ENCODE data around the gene NFKBIE. TPM values are rescaled to one million over a fixed set of nuclear protein-coding genes. Genes with fewer than 3 reads are reported as not detected.

The NFKBIE gene
- total and polyA plus RNA-seq, 4 donors: 3.7 to 4.9 (median 4.7) TPM

GRCh38 chr6:44263354-44264100 is 1.8 kb downstream of the NFKBIE start:
- Histone ChIP-seq H3K9ac (ENCODE audit: low read depth in 1 of 2, low read length in 2 of 2) (peak overlapping the region in 1 of 2 donors; percentile 89), H3K9me3 (ENCODE audit: control insufficient read depth in 4 of 4, low read length in 3 of 4) (no peaks in the 10 kb centered on the region), H3K36me3 (ENCODE audit: control insufficient read depth in 4 of 4, insufficient read depth in 3 of 4, low read depth in 1 of 4, low read length in 3 of 4) (peaks cover 0 to 10% (median 7%) of the 10 kb centered on the region in 4 donors), H3K27me3 (ENCODE audit: control insufficient read depth in 4 of 4, insufficient read depth in 4 of 4, low read length in 3 of 4) (no peaks in the 10 kb centered on the region), H3K4me3 (ENCODE audit: low read depth in 1 of 3, low read length in 3 of 3) (peak overlapping the region; percentile 68 to 92 (median 78)), H3K27ac (ENCODE audit: low read depth in 1 of 2, low read length in 2 of 2) (peak overlapping the region; percentile 26 to 86), H3K4me1 (ENCODE audit: control insufficient read depth in 4 of 4, insufficient read depth in 4 of 4, low read length in 3 of 4) (peaks cover 14 to 33% (median 25%) of the 10 kb centered on the region in 4 donors)
- WGBS: 34% methylated on average over 9 of the region's 9 CpGs
- no peak for DNase-seq (ENCODE audit: low spot score)
- peak; percentile 34 for TF ChIP-seq SP1 (IDR thresholded peaks at IDR 0.05)
- peak in 1 of 2 donors; percentile 7 for TF ChIP-seq RXRA (IDR thresholded peaks at IDR 0.05)
- TF ChIP-seq MAX (IDR thresholded peaks at IDR 0.05): no peak

- no peak for DNase-seq (ENCODE audit: low spot score)
- H3K4me1 ChIP-seq (ENCODE audit: control insufficient read depth in 4 of 4, insufficient read depth in 4 of 4, low read length in 3 of 4): peaks cover 15 to 36% (median 29%) of the 10 kb centered on the region in 4 donors
- TF ChIP-seq FOXA1 (IDR thresholded peaks at IDR 0.05): no peak
- no peak for TF ChIP-seq ATF3 (IDR thresholded peaks at IDR 0.05)
- TF ChIP-seq TAF1 (conservative IDR thresholded peaks at IDR 0.05): no peak
- no peak for TF ChIP-seq EGR1 (IDR thresholded peaks at IDR 0.05; ENCODE audit: low read depth in 2 of 2)
- TF ChIP-seq GABPA (IDR thresholded peaks at IDR 0.05 in 1 of 2, conservative IDR thresholded peaks at IDR 0.05 in 1 of 2): no peak
- no peak for TF ChIP-seq MAX (IDR thresholded peaks at IDR 0.05)
- H3K4me3 ChIP-seq (ENCODE audit: low read depth in 1 of 3, low read length in 3 of 3): peak overlapping the region in 1 of 3 donors; percentile 32
- H3K27ac ChIP-seq (ENCODE audit: low read depth in 1 of 2, low read length in 2 of 2): peak overlapping the region; percentile 26 to 36
- no peaks in the 10 kb centered on the region for H3K27me3 ChIP-seq (ENCODE audit: control insufficient read depth in 4 of 4, insufficient read depth in 4 of 4, low read length in 3 of 4)
- peak overlapping the region in 1 of 2 donors; percentile 89 for H3K9ac ChIP-seq (ENCODE audit: low read depth in 1 of 2, low read length in 2 of 2)
- peaks cover 0 to 10% (median 8%) of the 10 kb centered on the region in 4 donors for H3K36me3 ChIP-seq (ENCODE audit: control insufficient read depth in 4 of 4, insufficient read depth in 3 of 4, low read depth in 1 of 4, low read length in 3 of 4)
- 71% methylated on average over 7 of the region's 7 CpGs for WGBS
- no peaks in the 10 kb centered on the region for H3K9me3 ChIP-seq (ENCODE audit: control insufficient read depth in 4 of 4, low read length in 3 of 4)
Measured at GRCh38 chr6:44262467-44263353, 2.6 kb downstream of the NFKBIE start.

- Histone ChIP-seq H3K4me1 (ENCODE audit: control insufficient read depth in 4 of 4, insufficient read depth in 4 of 4, low read length in 3 of 4) (peaks cover 16 to 41% (median 33%) of the 10 kb centered on the region in 4 donors), H3K9me3 (ENCODE audit: control insufficient read depth in 4 of 4, low read length in 3 of 4) (no peaks in the 10 kb centered on the region), H3K4me3 (ENCODE audit: low read depth in 1 of 3, low read length in 3 of 3) (no peak overlapping the region), H3K27ac (ENCODE audit: low read depth in 1 of 2, low read length in 2 of 2) (no peak overlapping the region), H3K9ac (ENCODE audit: low read depth in 1 of 2, low read length in 2 of 2) (no peak overlapping the region), H3K36me3 (ENCODE audit: control insufficient read depth in 4 of 4, insufficient read depth in 3 of 4, low read depth in 1 of 4, low read length in 3 of 4) (peaks cover 0 to 10% (median 8%) of the 10 kb centered on the region in 4 donors), H3K27me3 (ENCODE audit: control insufficient read depth in 4 of 4, insufficient read depth in 4 of 4, low read length in 3 of 4) (no peaks in the 10 kb centered on the region)
- DNase-seq (ENCODE audit: low spot score): no peak
- 97% methylated on average over 8 of the region's 8 CpGs for WGBS
- no peak for TF ChIP-seq TAF1 (conservative IDR thresholded peaks at IDR 0.05)
- no peak for TF ChIP-seq RAD21 (IDR thresholded peaks at IDR 0.05)
- no peak for TF ChIP-seq MAX (IDR thresholded peaks at IDR 0.05)
- TF ChIP-seq JUND (IDR thresholded peaks at IDR 0.05): no peak
- TF ChIP-seq REST (IDR thresholded peaks at IDR 0.05): no peak
- no peak for TF ChIP-seq GABPA (IDR thresholded peaks at IDR 0.05 in 1 of 2, conservative IDR thresholded peaks at IDR 0.05 in 1 of 2)
- no peak for TF ChIP-seq NR2F2 (IDR thresholded peaks at IDR 0.05)
- TF ChIP-seq SP1 (IDR thresholded peaks at IDR 0.05): no peak
- TF ChIP-seq HNF4A (conservative IDR thresholded peaks at IDR 0.05): no peak
- no peak for TF ChIP-seq RXRA (IDR thresholded peaks at IDR 0.05)
- TF ChIP-seq FOXA2 (IDR thresholded peaks at IDR 0.05): no peak
- no peak for TF ChIP-seq ATF3 (IDR thresholded peaks at IDR 0.05)
- TF ChIP-seq YY1 (IDR thresholded peaks at IDR 0.05): no peak
- TF ChIP-seq EGR1 (IDR thresholded peaks at IDR 0.05; ENCODE audit: low read depth in 2 of 2): no peak
- no peak for TF ChIP-seq ZBTB33 (IDR thresholded peaks at IDR 0.05)
- no peak for TF ChIP-seq FOXA1 (IDR thresholded peaks at IDR 0.05)
- no peak for TF ChIP-seq HNF4G (IDR thresholded peaks at IDR 0.05)
Measured at GRCh38 chr6:44261581-44261980, 3.8 kb downstream of the NFKBIE start.

All from liver (tissue), 9 donors.